GM12865 (cell line): ENCODE measurements around the gene FUT2.
"Not testable (repeated sequence)": the region's sequence is repeated elsewhere in the genome, so short reads cannot be mapped to it uniquely, and the experiment has no call there.

Experiments
- DNase-seq: peaks from one replicate; pipeline ENCODE4 v3.0.0; 2010; ENCODE audit warnings: low read depth
- H3K4me3 ChIP-seq: 2 replicates; pipeline ENCODE4 v1.5.1; 2011; ENCODE audit warnings: mild to moderate bottlenecking, low read depth, low read length, control low read depth
- TF ChIP-seq, protein P1 (sequence below): IDR thresholded peaks from 2 replicates; pipeline ENCODE4 v1.5.1; 2011; ENCODE audit warnings: low read length, control low read depth, low read depth, inconsistent platforms; ENCODE audit not compliant: insufficient read depth; ENCODE audit errors: missing control alignments

Gene FUT2

GRCh38 chr19:48714759-48715675 lies 19.2 kb downstream of the FUT2 start:
- TF ChIP-seq, protein P1, sequence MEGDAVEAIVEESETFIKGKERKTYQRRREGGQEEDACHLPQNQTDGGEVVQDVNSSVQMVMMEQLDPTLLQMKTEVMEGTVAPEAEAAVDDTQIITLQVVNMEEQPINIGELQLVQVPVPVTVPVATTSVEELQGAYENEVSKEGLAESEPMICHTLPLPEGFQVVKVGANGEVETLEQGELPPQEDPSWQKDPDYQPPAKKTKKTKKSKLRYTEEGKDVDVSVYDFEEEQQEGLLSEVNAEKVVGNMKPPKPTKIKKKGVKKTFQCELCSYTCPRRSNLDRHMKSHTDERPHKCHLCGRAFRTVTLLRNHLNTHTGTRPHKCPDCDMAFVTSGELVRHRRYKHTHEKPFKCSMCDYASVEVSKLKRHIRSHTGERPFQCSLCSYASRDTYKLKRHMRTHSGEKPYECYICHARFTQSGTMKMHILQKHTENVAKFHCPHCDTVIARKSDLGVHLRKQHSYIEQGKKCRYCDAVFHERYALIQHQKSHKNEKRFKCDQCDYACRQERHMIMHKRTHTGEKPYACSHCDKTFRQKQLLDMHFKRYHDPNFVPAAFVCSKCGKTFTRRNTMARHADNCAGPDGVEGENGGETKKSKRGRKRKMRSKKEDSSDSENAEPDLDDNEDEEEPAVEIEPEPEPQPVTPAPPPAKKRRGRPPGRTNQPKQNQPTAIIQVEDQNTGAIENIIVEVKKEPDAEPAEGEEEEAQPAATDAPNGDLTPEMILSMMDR: no peak
- DNase-seq: no peak
- peak overlapping the region; percentile 73 for H3K4me3 ChIP-seq

- no peak overlapping the region for H3K4me3 ChIP-seq
- TF ChIP-seq, protein P1: no peak
- DNase-seq: no peak
These were observed 20.0 kb downstream of the FUT2 start for GRCh38 chr19:48715681-48716171.

DNA sequence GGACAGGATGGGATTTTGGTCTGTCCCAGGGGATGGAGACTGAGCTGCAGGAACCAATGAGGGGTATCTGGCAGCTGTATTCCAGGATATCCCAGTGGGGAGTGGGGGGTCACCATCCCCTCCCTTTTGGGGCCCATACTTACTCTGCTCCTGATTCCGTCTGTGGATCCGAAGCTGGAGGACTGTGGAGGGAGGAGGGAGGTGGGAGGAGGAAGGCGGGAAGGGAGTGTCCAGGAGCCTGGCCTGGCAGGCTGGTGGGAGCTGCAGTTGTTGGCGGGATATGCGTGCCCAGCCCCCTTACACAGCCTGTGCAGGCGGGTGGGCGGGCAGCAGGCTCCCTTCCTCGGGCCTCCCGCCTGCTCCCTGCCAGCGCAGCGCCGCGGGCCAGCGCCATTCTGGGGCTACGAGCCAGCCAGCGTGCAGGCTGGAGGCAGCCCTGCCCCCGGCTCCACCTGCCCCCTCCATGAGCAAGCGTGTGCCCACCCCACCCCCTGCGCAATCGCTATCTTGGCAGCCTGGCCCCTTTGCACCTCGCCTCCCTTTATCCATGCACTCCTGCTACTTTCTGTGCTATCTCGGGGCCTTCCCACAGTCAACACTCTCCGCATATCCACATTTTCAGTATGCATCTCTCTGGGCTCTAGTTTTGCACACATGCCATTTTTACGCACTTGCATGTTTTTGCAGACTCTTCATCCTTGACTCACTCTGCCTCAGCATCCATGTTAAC lies 21.0 kb downstream of the FUT2 start:
- no peak overlapping the region for H3K4me3 ChIP-seq
- DNase-seq: no peak

GRCh38 chr19:48718106-48718505 lies 22.3 kb downstream of the FUT2 start:
- H3K4me3 ChIP-seq, DNase-seq: not testable (repeated sequence)

More for the DNA sequence above, 21.0 kb downstream of the FUT2 start:
- TF ChIP-seq, protein P1: no peak

DNA sequence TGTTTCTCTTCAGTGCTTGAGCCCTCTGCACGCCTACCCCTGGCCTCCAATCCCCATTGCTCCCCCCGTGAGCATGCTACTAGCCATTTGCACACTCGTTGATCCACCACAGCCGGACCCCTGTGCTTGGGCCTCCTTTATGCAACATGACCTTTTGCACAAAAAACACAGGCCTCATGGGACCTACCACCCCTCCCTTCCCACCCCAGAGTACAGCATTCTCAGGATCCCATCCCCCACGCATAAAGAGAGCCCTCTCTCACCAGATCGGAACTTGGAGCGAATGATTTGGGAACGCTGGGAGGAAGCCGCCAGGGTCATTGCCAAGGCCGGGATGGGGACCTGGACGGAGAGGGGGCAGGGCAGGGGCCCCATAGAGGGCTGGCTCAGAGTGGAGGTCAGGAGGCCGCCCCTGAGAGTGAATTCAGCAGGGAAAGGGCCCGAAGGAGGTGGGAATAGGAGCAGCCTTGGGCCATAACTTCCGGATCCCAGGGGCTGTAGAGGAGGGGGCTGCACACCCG lies 23.0 kb downstream of the FUT2 start:
- DNase-seq: no peak
- TF ChIP-seq, protein P1: no peak
- no peak overlapping the region for H3K4me3 ChIP-seq

- DNase-seq: no peak
- TF ChIP-seq, protein P1: no peak
- peak within 1 kb of the TSS; percentile 57 for H3K4me3 ChIP-seq
These were observed 23.7 kb downstream of the FUT2 start, which contains the start of gene MAMSTR for GRCh38 chr19:48719263-48720171. MAMSTR (minus strand) TSS chr19:48719725; CDS start chr19:48719031, 694 bp downstream.
